H1 (cell line): ENCODE measurements around the gene TRAF1. TPM values are rescaled to one million over a fixed set of nuclear protein-coding genes. Genes with fewer than 3 reads are reported as not detected.

Experiments
- CTCF ChIA-PET: fragments of 300-600 bp; sonication (Branson Sonifier 250); formaldehyde crosslinking; loops from one replicate; lab custom pipeline; 2021; ENCODE audit not compliant: partially characterized antibody; lab: Charles Lee
- POLR2A ChIA-PET: fragments of 300-600 bp; sonication (Branson Sonifier 250); formaldehyde crosslinking; loops from one replicate; lab custom pipeline; 2021; ENCODE audit warnings: inconsistent platforms; ENCODE audit not compliant: partially characterized antibody; lab: Charles Lee
- DNase-seq, 2 experiments: peaks; one replicate each; pipeline versions ENCODE4 v3.0.0 to v3.0.0-alpha.2; 2010 to 2022; ENCODE audit warnings: low spot score in 2 of 2, low read depth in 1 of 2, mixed read lengths in 1 of 2
- FAIRE-seq: peaks from 2 replicates; lab custom pipeline; 2011; peaks lifted over from hg19 to GRCh38; lab: Jason Lieb, UNC
- H2AFZ ChIP-seq: 2 replicates; pipeline ENCODE4 v1.8.1; 2012; ENCODE audit warnings: low read length, inconsistent platforms
- H2AK5ac ChIP-seq: 2 replicates; pipeline ENCODE4 v1.6.1; 2013; ENCODE audit warnings: low read depth, low read length
- H2BK120ac ChIP-seq: replicated peaks from 2 replicates; pipeline ENCODE3; 2013; ENCODE audit warnings: low read depth, low read length, inconsistent platforms
- H2BK12ac ChIP-seq: 2 replicates; pipeline ENCODE4 v1.6.1; 2013; ENCODE audit warnings: low read depth, low read length
- H2BK15ac ChIP-seq: 2 replicates; pipeline ENCODE4 v1.6.1; 2013; ENCODE audit warnings: low read length
- H2BK20ac ChIP-seq: 2 replicates; pipeline ENCODE4 v1.6.1; 2013; ENCODE audit warnings: low read length
- H2BK5ac ChIP-seq: 2 replicates; pipeline ENCODE4 v1.6.1; 2013; ENCODE audit warnings: low read depth, low read length
- H3K14ac ChIP-seq: 2 replicates; pipeline ENCODE4 v1.6.1; 2013; ENCODE audit warnings: inconsistent platforms; ENCODE audit not compliant: insufficient read length
- H3K18ac ChIP-seq: 2 replicates; pipeline ENCODE4 v1.6.1; 2013; ENCODE audit warnings: low read length; ENCODE audit errors: extremely low read depth
- H3K23ac ChIP-seq: 2 replicates; pipeline ENCODE4 v1.6.1; 2013; ENCODE audit warnings: inconsistent platforms; ENCODE audit not compliant: insufficient read length
- H3K23me2 ChIP-seq: 2 replicates; pipeline ENCODE4 v1.6.1; 2013; ENCODE audit warnings: low read depth, low read length
- H3K27ac ChIP-seq: 2 replicates; pipeline ENCODE4 v1.6.1; 2011; ENCODE audit warnings: low read depth, low read length, inconsistent platforms
- H3K27me3 ChIP-seq, 4 experiments: replicated peaks in 1 of 4; 1 replicate in 1 of 4; 2 replicates in 3 of 4; pipeline versions ENCODE4 v1.6.1 to v1.8.1; 2011 to 2013; ENCODE audit warnings: low read length in 3 of 4, mild to moderate bottlenecking in 3 of 4, inconsistent platforms in 2 of 4, mixed read lengths in 2 of 4, moderate library complexity in 1 of 4; ENCODE audit not compliant: control insufficient read depth in 3 of 4, insufficient read depth in 3 of 4; ENCODE audit errors: extremely low read depth in 1 of 4
- H3K36me3 ChIP-seq, 4 experiments: 2 replicates each; pipeline versions ENCODE4 v1.6.1 to v1.8.1; 2011 to 2013; ENCODE audit warnings: mild to moderate bottlenecking in 4 of 4, low read length in 3 of 4, moderate library complexity in 2 of 4, control low read depth in 1 of 4, inconsistent platforms in 1 of 4; ENCODE audit not compliant: insufficient read depth in 4 of 4, control insufficient read depth in 2 of 4
- H3K4ac ChIP-seq: replicated peaks from 2 replicates; pipeline ENCODE3; 2013; ENCODE audit warnings: low read length, low read depth, mixed read lengths, inconsistent platforms; ENCODE audit not compliant: insufficient read length
- H3K4me1 ChIP-seq, 4 experiments: replicated peaks in 1 of 4; 1 replicate in 1 of 4; 2 replicates in 3 of 4; pipeline versions ENCODE4 v1.6.1 to v1.8.1; 2011 to 2013; ENCODE audit warnings: low read length in 3 of 4, inconsistent platforms in 2 of 4, mixed read lengths in 1 of 4; ENCODE audit not compliant: insufficient read depth in 4 of 4, control insufficient read depth in 3 of 4
- H3K4me2 ChIP-seq, 2 experiments: 2 replicates each; pipeline versions ENCODE4 v1.6.1 to v1.8.1; 2011 to 2013; ENCODE audit warnings: low read depth in 2 of 2, low read length in 2 of 2, control low read depth in 1 of 2, inconsistent platforms in 1 of 2, mild to moderate bottlenecking in 1 of 2; ENCODE audit not compliant: insufficient read depth in 1 of 2
- H3K4me3 ChIP-seq, 4 experiments: fragments of 200-600, 300-600 bp in 1 of 4; sonication (generic), shearing (Covaris generic), sonication (Bioruptor Twin) in 1 of 4; 2 replicates each; pipeline versions ENCODE4 v1.5.1 to v1.8.1; 2011 to 2016; ENCODE audit warnings: low read length in 4 of 4, low read depth in 3 of 4, control low read depth in 2 of 4, inconsistent platforms in 2 of 4, mild to moderate bottlenecking in 2 of 4, mixed read lengths in 1 of 4, moderate library complexity in 1 of 4; ENCODE audit not compliant: insufficient read depth in 2 of 4; ENCODE audit errors: extremely low read depth in 1 of 4
- H3K56ac ChIP-seq: replicated peaks from 2 replicates; pipeline ENCODE3; 2013; ENCODE audit warnings: low read depth, mild to moderate bottlenecking, mixed read lengths, low read length, inconsistent platforms; ENCODE audit not compliant: insufficient read length
- H3K79me1 ChIP-seq: 2 replicates; pipeline ENCODE4 v1.6.1; 2013; ENCODE audit warnings: low read depth, low read length, control low read depth
- H3K79me2 ChIP-seq, 2 experiments: 2 replicates each; pipeline versions ENCODE4 v1.6.1 to v1.8.1; 2012 to 2013; ENCODE audit warnings: low read length in 2 of 2, mild to moderate bottlenecking in 2 of 2, inconsistent platforms in 1 of 2; ENCODE audit not compliant: insufficient read depth in 2 of 2, control insufficient read depth in 1 of 2
- H3K9ac ChIP-seq, 4 experiments: replicated peaks in 1 of 4; 1 replicate in 1 of 4; 2 replicates in 3 of 4; pipeline versions ENCODE4 v1.6.1 to v1.8.1; 2011 to 2013; ENCODE audit warnings: low read depth in 3 of 4, low read length in 3 of 4, control low read depth in 2 of 4, mild to moderate bottlenecking in 2 of 4, moderate library complexity in 2 of 4, inconsistent platforms in 1 of 4; ENCODE audit errors: extremely low read depth in 1 of 4
- H3K9me3 ChIP-seq, 2 experiments: 2 replicates each; pipeline versions ENCODE4 v1.6.1 to v1.8.1; 2012 to 2013; ENCODE audit warnings: mild to moderate bottlenecking in 2 of 2, moderate library complexity in 2 of 2, control low read depth in 1 of 2, inconsistent platforms in 1 of 2, low read depth in 1 of 2, low read length in 1 of 2, mixed read lengths in 1 of 2; ENCODE audit not compliant: insufficient read depth in 2 of 2
- H4K20me1 ChIP-seq, 2 experiments: replicated peaks in 1 of 2; 2 replicates each; pipeline versions ENCODE3 to v1.8.1; 2011 to 2013; ENCODE audit warnings: inconsistent platforms in 2 of 2, low read length in 2 of 2, mild to moderate bottlenecking in 1 of 2; ENCODE audit not compliant: insufficient read depth in 2 of 2, control insufficient read depth in 1 of 2
- H4K5ac ChIP-seq: 2 replicates; pipeline ENCODE4 v1.6.1; 2013; ENCODE audit warnings: low read length, low read depth, mixed read lengths, inconsistent platforms; ENCODE audit not compliant: insufficient read length
- H4K8ac ChIP-seq: 2 replicates; pipeline ENCODE4 v1.8.0; 2013; ENCODE audit warnings: mild to moderate bottlenecking, moderate library complexity, low read length, inconsistent platforms; ENCODE audit not compliant: insufficient read depth; ENCODE audit errors: extremely low read depth
- H4K91ac ChIP-seq: replicated peaks from 2 replicates; pipeline ENCODE3; 2013; ENCODE audit warnings: low read length, mixed read lengths, inconsistent platforms; ENCODE audit not compliant: insufficient read length
- CBX8 ChIP-seq: fragments of 300-800, 300-1000 bp; sonication (generic); IDR thresholded peaks from 2 replicates; pipeline ENCODE4 v1.7.1; 2016; ENCODE audit warnings: low read depth, low read length, borderline replicate concordance
- POU5F1 ChIP-seq: IDR thresholded peaks from 2 replicates; pipeline ENCODE4 v1.6.1; 2011; ENCODE audit warnings: low read depth, mild to moderate bottlenecking, low read length, moderate library complexity
- WGBS, 2 experiments: shearing (Covaris generic) in 1 of 2; methylation state at CpG; one replicate each; pipeline versions ENCODE4 v1.1.6 to v1.1.7; 2013 to 2015; ENCODE audit warnings: low lambda C conversion rate in 2 of 2, mixed read lengths in 2 of 2, inconsistent platforms in 1 of 2, low coverage in 1 of 2, missing lambda C conversion rate in 1 of 2; ENCODE audit not compliant: insufficient replicate concordance in 2 of 2, insufficient coverage in 1 of 2, insufficient read length in 1 of 2; ENCODE audit errors: extremely low coverage in 1 of 2, missing lambda C conversion rate in 1 of 2; 5-methylcytosine and 5-hydroxymethylcytosine counted together
- polyA plus RNA-seq, 7 experiments: library from polyadenylated mRNA; depleted of rRNA in 3 of 7; stranded (reverse) in 5 of 7; unstranded in 2 of 7; fragments of >200 nt in 5 of 7; fragments of 200-250 nt in 2 of 7; gene quantifications; 1 replicate in 5 of 7; 2 replicates in 1 of 7; 4 replicates in 1 of 7; pipeline versions ENCODE4 v1.2.1 to v1.2.3, GENCODE V29; 2011 to 2013; ENCODE audit warnings: missing spikeins in 2 of 7, mixed read lengths in 2 of 7
- total RNA-seq: library from RNA; stranded (reverse); fragmentation: NEBNext Ultra II Directional; extraction: Animal tissue kit (Norgen Biotek cat#: 25700); gene quantifications from 2 replicates; pipeline ENCODE4 v1.2.1, GENCODE V29; 2021

Gene TRAF1
- total and polyA plus RNA-seq, 2 of the 8 experiments (the other 6 are each of a cell fraction or from before 2014, with no cell fraction given), result 1.6 to 3.2 TPM

DNA sequence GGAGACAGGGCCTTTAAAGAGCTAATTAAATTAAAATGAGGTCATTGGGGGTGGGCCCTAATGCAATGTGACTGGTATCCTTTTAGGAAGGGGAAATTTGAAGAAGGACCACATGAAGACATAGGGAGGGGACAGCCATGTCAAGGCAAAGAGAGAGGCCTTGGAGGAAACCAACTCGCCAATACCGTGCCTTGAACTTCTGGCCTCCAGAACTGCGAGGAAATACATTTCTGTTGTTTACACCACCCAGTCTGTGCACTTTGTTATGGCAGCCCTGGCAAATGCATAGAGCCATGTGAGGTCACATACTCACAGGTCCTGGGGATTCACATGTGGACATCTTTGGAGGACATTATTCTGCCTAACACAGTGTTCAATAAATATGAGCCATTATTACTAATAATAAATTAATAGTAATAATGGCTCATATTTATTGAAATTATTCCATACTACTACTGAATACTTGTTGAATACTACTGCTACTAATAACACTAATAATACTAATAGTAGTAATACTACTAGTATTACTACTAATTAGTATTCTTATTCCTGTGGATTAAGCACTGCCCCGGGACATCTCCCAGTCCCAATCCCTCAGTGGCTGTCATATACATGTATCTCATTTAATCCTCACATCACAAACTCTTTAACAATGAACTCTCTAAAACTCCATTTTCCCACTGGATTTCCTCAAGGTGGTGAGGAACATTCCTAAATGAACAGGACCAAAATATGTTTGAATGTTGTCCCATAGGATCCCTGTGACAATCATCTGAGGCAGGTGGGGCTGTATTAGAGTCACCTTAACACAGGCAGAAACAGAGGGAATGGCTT lies 8.4 kb downstream of the TRAF1 start:
- Histone ChIP-seq H3K14ac (no peak overlapping the region), H3K4ac (no peak overlapping the region), H2BK120ac (no peak overlapping the region), H2BK20ac (no peak overlapping the region), H2AFZ (no peak overlapping the region), H3K27ac (no peak overlapping the region), H3K56ac (no peak overlapping the region), H3K4me2 (no peak overlapping the region), H3K9ac (no peak overlapping the region), H3K4me3 (no peak overlapping the region), H3K18ac (no peak overlapping the region), H4K5ac (no peak overlapping the region), H3K4me1 (peaks cover 0 to 4% (median 0%) of the 10 kb centered on the region in 4 experiments; a peak in 3 of 7 replicates), H2BK5ac (no peak overlapping the region), H3K23ac (no peak overlapping the region), H3K23me2 (no peaks in the 10 kb centered on the region), H3K9me3 (no peaks in the 10 kb centered on the region), H3K27me3 (no peaks in the 10 kb centered on the region; a peak in 1 of 7 replicates), H3K79me1 (no peaks in the 10 kb centered on the region), H4K8ac (no peak overlapping the region), H2BK12ac (no peak overlapping the region), H4K20me1 (no peaks in the 10 kb centered on the region), H3K36me3 (no peaks in the 10 kb centered on the region), H4K91ac (no peak overlapping the region), H3K79me2 (no peaks in the 10 kb centered on the region), H2AK5ac (no peak overlapping the region), H2BK15ac (no peak overlapping the region)
- 92% methylated on average over 4 of the region's 4 CpGs; no CpG with 5 or more reads in 1 of the 2 experiments for WGBS, 2 experiments
- FAIRE-seq (no peak), DNase-seq (no peak)
- ChIA-PET POLR2A (interaction anchor here (1.1 to 1.3 kb wide), 2 partner anchors 9 to 11 kb away, joined by 4 read pairs; no protein-coding TSS in a partner anchor), CTCF (interaction anchor here (0.6 to 3.0 kb wide), 15 partner anchors 8 to 142 kb away, joined by 3 to 15 read pairs (median 3); partner anchors contain the start of gene TRAF1)
- no peak for TF ChIP-seq CBX8
- no peak for TF ChIP-seq POU5F1
